Activated naive CD4-positive, alpha-beta T cell (primary cell): Measurements from ENCODE around the gene CACNG6.
"Not testable (repeated sequence)": the region's sequence is repeated elsewhere in the genome, so short reads cannot be mapped to it uniquely, and the experiment has no call there.

Experiments
- DNase-seq, 4 experiments: peaks; one replicate each; lab custom pipeline; 2025; lab: John Stamatoyannopoulos, UW

CACNG6 gene

GRCh38 chr19:53991224-53992113 lies at the start of gene CACNG6:
Gene CACNG6, plus strand, starts transcription at chr19:53991637. Its CDS starts 1,241 bp downstream, at chr19:53992878.
- no peak for DNase-seq

DNA sequence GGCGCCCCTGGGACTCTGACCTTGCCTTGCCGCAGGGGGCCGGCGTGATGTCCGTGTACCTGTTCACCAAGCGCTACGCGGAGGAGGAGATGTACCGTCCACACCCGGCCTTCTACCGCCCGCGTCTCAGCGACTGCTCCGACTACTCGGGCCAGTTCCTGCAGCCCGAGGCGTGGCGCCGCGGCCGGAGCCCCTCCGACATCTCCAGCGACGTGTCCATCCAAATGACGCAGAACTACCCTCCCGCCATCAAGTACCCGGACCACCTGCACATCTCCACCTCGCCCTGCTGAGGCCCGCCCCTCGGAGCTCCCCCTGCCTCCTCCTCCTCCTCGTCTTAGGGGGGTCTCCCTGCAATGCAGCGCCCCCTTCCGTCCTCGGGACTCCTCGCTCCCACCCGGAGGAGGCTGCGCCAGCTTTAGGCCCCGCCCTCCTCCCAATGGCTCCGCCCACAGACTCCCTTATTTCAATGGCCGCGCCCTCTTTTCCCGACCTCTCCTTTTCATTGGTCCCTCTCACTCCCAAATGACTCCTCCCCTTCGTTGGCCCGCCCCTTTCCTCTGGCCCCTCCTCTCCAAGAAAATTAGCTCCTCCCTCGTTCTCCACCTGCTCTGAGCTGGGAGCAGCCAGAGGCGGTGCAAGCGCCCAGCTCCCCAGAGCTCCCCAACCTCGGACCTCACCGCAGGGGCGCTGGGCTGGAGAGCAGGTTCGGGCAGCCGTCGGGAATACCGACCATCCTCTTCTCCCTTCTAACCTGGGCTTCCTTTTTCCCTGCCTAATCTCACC lies 49.2 kb upstream of the CACNG6 start:
- DNase-seq: no peak

DNA sequence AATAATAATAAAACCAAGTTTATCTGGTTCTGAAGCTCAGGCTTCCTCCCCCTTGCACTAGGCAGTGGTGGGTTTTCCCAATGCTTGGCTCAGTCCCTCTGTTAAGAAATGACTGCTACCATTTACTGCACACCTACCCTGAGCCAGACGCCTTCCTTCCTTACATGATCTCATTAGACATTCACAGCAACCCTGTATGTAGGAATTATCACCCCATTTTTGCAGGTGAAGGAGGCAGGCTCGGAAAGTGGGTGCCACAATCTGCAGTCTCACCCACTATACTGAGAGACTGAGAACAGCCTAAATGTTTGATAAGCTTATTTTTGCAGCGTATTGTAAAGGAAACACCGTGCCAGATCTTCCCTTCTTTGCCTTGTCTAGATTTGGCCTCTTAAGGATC lies 47.0 kb upstream of the CACNG6 start:
- no peak for DNase-seq

DNA sequence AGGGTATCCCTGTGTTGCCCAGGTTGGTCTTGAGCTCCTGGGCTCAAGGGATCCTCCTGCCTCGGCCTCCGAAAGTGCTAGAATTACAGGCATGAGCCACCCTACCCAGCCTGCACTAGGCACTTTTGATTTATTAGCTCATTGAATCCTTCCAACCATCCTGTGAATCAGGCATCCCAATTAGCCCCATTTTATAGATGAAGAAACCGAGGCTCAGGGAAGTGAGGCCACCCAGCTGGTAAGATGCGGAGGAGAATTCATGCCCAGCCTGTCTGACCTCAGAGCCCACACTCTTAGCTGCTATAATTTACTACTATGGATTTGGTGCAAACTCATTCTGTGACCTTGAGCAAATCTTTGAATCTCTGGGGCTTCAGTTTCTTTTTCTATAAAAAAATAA lies 46.5 kb upstream of the CACNG6 start:
- DNase-seq: no peak

DNA sequence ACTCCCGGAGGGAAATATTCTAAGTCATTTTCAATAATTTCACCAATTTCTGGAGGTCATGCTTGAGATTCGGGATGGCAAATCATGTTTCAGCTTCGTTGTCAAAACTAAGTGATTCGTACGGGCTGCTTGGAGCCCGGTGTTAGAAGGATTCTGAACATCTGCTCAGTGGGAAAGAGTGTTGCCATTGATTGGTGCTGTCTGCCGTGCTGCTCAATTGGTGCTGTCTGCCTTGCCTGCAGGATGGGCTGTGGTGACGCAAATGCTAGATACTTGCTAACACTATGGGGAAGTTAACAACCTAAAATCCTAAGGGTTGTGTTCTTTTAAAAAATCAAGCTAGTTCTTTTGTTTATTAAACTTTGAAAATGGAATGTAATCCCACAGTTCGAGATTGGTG lies 46.0 kb upstream of the CACNG6 start:
- no peak for DNase-seq

DNA sequence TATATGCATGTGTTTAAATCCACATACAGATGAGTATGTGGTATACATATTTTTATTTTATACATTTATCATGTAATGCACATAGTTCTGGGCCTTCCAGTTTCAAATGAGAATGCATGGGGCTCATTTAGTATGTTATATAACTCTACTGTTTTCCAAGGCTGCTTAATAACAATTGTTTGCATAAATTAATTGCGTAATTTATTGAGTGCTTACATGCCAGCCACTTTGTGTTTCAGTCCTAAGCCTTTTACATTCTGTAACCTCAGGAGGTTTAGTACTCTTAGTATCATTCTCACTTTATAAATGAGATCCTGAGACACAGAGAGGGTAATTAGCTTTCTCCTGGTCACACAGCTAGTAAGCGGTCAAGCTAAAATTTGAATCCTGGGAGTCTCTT lies 45.4 kb upstream of the CACNG6 start:
- DNase-seq: no peak

DNA sequence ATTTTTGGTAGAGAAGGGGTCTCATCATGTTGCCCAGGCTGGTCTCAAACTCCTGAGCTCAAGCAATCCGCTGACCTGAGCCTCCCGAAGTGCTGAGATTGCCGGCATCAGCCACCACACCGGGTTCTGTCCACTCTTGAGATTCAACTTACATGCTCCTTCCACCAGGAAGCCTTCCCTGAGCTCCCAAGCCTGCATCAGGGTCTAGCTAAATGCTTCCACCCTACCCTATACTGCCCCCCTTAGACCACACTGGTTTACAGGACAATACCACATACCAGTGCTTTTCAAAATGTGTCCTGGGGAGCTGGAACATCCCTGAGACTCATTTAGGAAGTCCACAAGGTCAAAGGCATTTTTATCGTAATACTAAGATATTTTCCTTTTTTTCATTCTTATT lies 43.8 kb upstream of the CACNG6 start:
- no peak for DNase-seq

- DNase-seq: not testable (repeated sequence)
Observed at GRCh38 chr19:53948611-53949010, 42.8 kb upstream of the CACNG6 start.

GRCh38 chr19:53951436-53951835 lies 40.0 kb upstream of the CACNG6 start:
- DNase-seq: no peak

DNA sequence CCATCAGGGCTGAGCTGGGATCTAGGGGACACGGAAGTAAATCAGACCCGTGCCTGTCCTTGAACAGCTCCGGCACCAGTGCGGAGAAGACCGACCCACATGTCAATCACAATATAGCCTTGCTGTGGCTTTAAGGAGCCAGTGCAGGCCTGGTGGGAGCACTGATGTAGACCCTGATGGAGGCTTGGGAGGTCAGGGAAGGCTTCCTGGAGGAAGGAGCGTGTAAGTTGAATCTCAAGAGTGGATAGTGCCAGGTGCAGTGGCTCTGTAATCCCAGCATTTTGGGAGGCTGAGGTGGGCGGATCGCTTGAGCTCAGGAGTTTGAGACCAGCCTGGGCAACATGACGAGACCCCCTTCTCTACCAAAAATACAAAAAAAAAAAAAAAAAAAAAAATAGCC lies 39.5 kb upstream of the CACNG6 start:
- DNase-seq: no peak

DNA sequence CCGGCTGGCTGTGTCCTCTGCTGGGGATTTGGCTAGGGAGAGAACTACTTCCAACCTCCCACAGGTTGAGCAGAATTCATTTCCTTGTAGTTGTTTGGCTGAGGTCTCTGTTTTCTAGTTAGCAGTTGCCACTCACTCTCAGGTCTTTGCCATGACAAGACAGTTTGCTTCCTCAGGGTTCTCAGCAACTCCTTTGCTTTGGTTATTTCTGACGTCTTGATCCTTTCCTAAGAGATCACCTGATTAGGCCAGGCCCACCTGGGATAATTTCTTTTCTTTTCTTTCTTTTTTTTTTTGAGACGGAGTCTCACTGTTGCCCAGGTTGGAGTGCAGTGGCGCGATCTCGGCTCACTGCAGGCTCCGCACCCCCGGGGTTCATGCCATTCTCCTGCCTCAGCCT lies 38.1 kb upstream of the CACNG6 start:
- DNase-seq: no peak

- DNase-seq: no peak
Observed at GRCh38 chr19:53957448-53958167, 33.8 kb upstream of the CACNG6 start.

DNA sequence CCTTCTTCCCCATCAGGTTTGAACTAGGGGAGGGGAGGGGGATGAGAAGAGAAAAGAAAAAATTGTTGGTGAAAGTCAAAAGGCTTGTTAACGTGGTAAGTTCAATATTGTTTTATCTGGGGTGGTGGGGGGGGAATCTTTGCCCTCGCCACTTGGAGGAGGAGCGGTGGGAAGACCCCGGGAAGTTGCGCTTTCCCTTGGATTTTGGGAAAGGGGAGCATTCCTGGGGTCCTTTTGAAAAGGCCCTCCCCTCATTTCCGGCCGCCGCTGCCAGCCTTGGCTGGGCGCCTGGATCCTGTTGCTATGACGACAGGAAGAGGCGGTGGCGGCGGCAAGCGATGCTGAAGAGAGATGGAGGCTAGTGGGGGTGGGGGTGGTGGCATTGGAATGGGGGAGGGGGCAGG lies 33.3 kb upstream of the CACNG6 start:
- no peak for DNase-seq

- no peak for DNase-seq
Observed at GRCh38 chr19:53958823-53959757, 32.3 kb upstream of the CACNG6 start.

DNA sequence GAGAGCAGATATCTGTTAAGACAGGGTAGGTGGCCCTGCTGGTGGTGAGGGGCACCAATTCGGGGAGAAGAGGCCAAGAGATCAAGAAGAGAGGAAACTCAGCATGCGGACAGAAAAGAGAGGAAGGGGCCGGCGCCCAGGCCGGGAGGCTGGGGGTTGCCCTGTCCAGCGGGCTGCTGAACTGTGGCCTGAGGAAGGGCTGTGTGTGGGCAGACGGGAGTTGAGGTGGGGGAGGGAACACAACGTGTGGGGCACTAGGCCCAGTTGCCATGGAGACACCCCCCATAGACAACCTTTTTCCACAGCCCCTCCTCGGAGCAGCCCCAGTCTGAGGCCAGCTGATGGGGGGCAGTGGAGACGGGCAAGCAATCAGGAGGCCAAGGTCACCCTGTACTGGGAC lies 31.2 kb upstream of the CACNG6 start:
- no peak for DNase-seq

- DNase-seq: no peak
Observed at GRCh38 chr19:53960886-53961285, 30.6 kb upstream of the CACNG6 start.

GRCh38 chr19:53961523-53962356 lies 29.7 kb upstream of the CACNG6 start:
- no peak for DNase-seq

DNA sequence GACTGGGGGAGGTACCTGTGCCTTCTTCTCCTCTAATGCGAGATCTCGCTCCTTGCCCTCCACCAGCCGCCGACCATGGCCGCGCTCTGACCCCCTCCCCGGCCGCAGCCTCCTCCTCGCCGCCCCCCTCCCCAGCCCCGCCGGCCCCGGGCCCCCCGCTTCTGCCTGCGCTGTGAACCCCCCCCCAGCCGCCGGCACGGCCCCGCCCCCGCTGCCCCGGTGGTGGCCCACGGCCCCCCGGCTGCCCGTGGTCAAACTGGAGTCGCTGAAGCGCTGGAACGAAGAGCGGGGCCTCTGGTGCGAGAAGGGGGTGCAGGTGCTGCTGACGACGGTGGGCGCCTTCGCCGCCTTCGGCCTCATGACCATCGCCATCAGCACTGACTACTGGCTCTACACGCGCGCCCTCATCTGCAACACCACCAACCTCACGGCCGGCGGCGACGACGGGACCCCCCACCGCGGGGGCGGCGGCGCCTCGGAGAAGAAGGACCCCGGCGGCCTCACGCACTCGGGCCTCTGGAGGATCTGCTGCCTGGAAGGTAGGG lies 28.5 kb upstream of the CACNG6 start, which contains the start of gene CACNG8:
TSS of gene CACNG8 (plus strand) at position 51 of the 545 bp plus-strand sequence.
- no peak for DNase-seq

GRCh38 chr19:53965091-53965490 lies 26.3 kb upstream of the CACNG6 start:
- no peak for DNase-seq

- no peak for DNase-seq
Observed at GRCh38 chr19:53966931-53967330, 24.5 kb upstream of the CACNG6 start.
